ENCODE measurements around the gene PDZD2.
"Not testable (repeated sequence)": the region's sequence is repeated elsewhere in the genome, so short reads cannot be mapped to it uniquely, and the experiment has no call there.

PDZD2 gene

GRCh38 chr5:31638748-31639418 lies at the start of gene PDZD2:
Gene PDZD2 (plus strand): TSS chr5:31639131.
- DNase-seq: peak; percentile 96 to 97

- no peak for DNase-seq
These were observed 45.3 kb upstream of the PDZD2 start for GRCh38 chr5:31593665-31594064.

- no peak for DNase-seq
These were observed 42.6 kb upstream of the PDZD2 start for GRCh38 chr5:31596354-31596753.

- no peak for DNase-seq
These were observed 40.0 kb upstream of the PDZD2 start for GRCh38 chr5:31598640-31599611.

DNA sequence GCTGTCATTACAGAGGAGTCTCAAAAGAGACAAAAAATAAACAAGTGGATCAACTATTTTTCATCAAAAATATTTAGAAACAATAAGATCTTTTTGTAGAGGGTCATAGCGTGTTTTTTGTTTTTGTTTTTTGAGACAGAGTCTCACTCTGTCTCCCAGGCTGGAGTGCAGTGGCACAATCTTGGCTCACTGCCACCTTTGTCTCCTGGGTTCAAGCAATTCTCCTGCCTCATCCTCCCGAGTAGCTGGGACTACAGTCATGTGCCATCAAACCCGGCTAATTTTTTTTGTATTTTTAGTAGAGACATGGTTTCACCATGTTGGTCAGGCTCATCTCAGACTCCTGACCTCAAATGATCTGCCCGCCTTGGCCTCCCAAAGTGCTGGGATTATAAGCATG lies 36.6 kb upstream of the PDZD2 start:
- DNase-seq: not testable (repeated sequence)

DNA sequence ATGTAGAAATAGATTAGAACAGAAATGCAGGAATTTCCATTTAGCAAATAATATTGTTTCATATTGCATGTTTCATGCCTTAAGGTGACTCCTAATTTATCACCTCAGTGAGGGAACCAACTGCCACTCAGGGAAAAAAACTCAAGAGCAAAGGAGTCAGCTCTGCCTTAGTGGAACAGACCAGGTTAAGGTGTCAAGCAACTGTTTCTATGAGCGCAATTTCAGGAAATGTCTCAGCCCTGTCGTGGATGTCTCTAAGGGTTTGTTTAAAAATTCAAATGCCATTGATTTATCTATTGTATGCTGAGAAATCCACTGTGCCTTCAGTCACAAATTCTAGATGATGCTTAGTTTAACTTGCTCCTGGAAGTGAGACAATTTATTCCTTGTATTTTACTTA lies 34.7 kb upstream of the PDZD2 start:
- no peak for DNase-seq

DNA sequence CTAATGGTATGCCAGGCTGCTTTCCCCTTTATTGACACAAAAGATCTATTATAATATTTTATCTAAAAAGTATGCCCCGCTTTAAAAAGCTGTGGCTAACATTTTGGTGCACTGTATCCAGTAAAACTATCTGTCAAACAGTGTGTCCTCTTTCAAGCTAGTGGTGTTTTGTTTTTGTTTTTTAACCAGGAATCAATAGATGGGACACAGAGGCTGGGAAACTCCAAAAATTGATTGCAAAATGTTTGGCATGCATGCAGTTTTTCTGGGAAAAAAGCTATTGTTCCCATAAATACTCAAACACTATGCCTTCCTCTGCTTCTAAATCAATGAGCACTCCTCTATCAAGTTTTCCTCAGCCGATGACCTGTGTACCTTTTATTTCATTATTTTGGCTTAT lies 34.3 kb upstream of the PDZD2 start:
- DNase-seq: no peak

DNA sequence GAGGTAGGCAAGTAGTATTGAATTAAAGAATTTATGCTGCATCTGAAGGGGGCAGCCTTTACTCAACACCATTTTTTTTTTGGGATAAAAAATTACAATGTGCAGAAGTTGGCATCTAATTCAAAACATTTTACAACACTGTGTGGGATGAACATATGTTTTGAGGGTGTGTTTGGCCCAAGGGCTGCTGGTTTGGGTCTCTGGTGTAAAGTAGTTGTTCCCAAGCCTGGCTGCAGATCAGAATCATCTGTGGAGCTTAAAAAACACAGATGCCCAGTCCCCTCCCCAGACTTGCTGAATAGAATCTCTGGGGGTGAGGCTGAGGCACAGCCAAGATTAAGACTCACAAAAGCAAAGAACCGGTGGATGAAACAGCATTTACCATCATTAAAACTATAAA lies 33.0 kb upstream of the PDZD2 start:
- DNase-seq: no peak

- DNase-seq: no peak
These were observed 31.4 kb upstream of the PDZD2 start for GRCh38 chr5:31607546-31607945.

GRCh38 chr5:31611002-31611401 lies 27.9 kb upstream of the PDZD2 start:
- DNase-seq: no peak

DNA sequence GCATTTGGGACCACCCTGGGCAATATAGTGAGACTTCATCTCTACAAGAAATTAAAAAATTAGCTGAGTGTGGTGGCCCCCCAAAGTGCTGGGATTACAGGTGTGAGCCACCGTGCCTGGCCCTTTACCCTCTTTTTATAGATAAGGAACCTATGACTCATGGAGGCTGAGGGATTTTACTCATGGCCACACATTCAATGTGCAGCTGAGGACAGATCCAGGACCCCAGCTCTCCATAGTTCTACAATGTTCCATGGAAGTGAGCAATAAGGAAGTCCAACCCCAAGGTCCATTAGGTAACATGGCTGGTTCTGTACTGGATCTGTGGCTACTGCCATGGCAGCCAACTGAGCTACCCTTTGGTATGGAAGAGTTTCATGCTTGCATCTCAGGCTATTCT lies 25.3 kb upstream of the PDZD2 start:
- DNase-seq: no peak

DNA sequence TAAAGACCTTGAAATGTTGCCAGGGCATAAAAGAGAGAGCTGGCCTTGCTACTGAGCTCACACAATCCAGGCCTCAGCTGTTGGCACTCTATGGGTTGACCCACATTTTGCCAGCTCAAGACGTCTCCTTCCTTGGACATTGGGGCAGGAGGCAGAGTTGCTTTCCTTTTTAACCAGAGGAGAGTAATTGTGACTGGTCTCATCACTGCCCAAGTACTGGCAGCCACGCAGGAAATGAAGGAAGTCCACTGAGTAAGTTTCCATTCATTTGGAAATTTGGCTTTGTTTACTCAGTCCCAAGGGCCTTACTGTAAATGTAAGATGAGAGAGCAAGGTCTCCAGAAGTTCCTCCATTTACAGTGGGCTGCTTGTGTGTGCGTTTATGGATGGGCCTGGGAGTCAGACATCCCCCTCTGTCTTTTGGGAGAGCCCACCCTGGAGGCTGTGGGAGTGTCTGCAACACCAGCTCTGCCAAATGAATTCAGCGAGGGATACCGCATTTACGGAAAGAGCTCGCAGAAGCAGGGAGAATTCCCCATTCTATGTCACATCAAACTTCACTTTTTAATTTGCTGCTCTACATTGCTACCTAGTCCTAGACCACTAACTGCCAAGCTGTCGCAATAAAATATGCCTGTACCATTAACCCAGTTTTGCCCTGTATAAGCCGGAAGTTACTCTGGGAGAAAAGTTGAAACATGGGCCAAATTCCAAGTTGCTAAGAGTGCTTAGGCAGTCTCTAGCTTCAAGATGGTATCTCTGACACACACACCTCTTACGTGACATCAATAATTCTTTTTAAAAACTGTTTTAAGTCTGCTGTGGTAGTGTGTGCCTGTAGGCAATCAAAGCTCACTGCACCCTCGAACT lies 24.5 kb upstream of the PDZD2 start:
- DNase-seq: no peak

DNA sequence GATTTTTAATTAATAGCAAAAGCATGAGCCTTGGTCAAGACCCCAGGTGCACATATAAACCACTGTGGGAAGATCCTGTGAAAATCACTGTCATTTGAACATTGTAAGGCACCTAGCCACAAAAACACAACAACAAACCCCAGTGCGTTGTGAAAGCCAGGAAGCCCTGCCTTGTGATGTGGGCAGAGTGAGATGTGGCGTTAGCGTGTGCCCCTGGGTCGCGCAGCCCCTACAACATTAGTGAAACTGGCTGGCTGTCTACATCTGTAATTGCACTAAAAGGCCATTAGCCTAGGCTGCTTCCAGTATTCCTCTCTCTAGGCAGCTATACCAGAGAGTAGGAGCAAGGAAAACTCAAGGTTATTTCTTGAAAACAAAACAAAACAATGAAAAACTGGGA lies 21.1 kb upstream of the PDZD2 start:
- no peak for DNase-seq

- DNase-seq: no peak
These were observed 18.9 kb upstream of the PDZD2 start for GRCh38 chr5:31620026-31620425.

GRCh38 chr5:31623249-31623648 lies 15.7 kb upstream of the PDZD2 start:
- no peak for DNase-seq

DNA sequence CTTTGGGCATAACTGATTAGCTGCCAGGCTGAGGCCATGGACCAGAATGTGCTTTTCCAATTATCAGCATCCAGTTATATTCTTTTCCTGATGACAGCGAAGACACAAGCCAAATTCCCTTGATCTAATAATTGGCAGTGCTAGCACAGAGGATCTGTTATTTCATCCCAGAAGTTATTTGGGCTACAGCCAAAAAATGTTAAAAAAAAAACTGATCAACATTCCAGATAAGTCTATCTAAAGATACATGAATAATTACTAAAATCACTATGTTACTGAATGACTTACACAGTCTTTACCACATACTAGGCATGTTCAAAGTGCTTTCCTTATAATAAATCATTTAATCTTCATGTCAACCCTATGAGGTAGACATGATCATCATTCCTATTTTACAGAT lies 13.5 kb upstream of the PDZD2 start:
- DNase-seq: no peak

- peak; percentile 71 to 86 for DNase-seq
These were observed 12.8 kb upstream of the PDZD2 start for GRCh38 chr5:31626156-31626555.

GRCh38 chr5:31626604-31627234 lies 12.2 kb upstream of the PDZD2 start:
- peak in 1 of 2 experiments; percentile 23 for DNase-seq

DNA sequence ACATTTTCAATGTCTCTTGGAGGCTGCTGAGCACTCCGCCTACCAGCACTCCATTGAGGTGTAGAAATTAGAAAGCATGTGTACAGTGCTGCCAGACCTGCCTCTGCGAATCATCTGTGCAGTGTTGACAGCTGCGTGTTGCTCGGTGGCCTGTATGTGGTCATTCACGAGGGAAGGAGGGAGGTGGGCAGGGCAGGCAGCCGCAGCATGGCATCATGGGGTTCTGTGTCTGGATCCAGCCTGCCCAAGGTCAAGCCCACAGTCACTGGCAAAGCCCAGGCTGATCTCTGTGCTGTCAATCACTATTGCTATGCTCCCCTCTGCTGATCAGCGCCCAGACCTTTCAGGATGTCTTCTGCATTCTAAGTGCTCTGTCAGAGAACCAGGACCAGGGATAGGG lies 8.0 kb upstream of the PDZD2 start:
- DNase-seq: no peak

DNA sequence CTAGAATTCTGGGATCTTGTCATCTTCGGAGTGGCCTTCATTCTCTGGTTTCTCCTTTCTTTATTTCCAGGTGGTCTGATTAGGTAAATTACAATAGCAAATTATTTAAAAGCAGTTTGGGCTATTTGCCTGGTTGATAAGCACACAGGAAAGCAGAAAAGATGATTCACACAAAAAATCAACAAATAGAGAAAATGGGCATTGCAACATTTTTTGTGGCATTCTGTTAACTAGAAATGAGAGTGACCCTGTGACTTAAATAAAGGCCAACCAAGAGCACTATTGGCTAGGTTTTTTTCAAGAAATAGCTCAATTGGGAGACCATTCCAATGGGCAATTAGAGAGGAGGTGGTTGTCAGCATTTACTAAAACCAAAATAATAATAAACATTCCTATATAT lies 6.5 kb upstream of the PDZD2 start:
- no peak for DNase-seq

GRCh38 chr5:31635446-31635845 lies 3.5 kb upstream of the PDZD2 start:
- no peak for DNase-seq

DNA sequence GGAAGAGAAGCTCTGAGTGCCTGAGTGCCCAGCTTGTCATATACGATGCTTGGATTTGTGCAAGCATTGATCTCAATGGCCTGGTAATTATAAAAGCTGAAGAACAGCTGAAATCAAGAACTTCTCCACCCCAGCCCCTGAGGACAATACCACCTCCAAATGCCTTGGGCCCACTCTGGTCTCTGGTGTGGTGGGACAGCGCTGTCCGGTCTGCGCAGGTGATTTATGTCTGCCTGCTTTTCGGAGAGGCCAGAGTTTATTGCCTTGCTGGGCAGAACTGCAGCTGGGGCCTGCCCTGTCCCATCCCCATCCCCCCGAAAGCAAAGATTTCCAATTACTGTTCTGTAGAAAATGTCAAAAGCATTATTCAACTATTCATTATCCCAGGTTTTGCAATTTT lies 1.1 kb upstream of the PDZD2 start:
- no peak for DNase-seq

- no peak for DNase-seq
These were observed 586 bp upstream of the PDZD2 start for GRCh38 chr5:31638345-31638744.
